T-helper 2 cell treated with Interferon-gamma antibody and Interleukin-4, amounts not matched to agents 100 ng/mL and 5 ng/mL, for 36 hours (primary cell): ENCODE measurements around the gene PDZD2. TPM values are rescaled to one million over a fixed set of nuclear protein-coding genes. Genes with fewer than 3 reads are reported as not detected.

Source experiments
- intact Hi-C: fragments of 100-400 bp; cut with micrococcal nuclease; formaldehyde crosslinking; loops from one replicate; pipeline ENCODE4 v1.15.1; 2023
- total RNA-seq: library from RNA; stranded (reverse); gene quantifications from 2 replicates; pipeline ENCODE4 v1.2.3, GENCODE V29; 2022

The PDZD2 gene
- total RNA-seq, 1 donor from 2014 or later, result not detected

- intact Hi-C loops, result no loop called here
These were observed 274.9 kb downstream of the PDZD2 start for GRCh38 chr5:31913808-31914207.

GRCh38 chr5:31916327-31916726 is 277.4 kb downstream of the PDZD2 start:
- intact Hi-C loops, result no loop called here

DNA sequence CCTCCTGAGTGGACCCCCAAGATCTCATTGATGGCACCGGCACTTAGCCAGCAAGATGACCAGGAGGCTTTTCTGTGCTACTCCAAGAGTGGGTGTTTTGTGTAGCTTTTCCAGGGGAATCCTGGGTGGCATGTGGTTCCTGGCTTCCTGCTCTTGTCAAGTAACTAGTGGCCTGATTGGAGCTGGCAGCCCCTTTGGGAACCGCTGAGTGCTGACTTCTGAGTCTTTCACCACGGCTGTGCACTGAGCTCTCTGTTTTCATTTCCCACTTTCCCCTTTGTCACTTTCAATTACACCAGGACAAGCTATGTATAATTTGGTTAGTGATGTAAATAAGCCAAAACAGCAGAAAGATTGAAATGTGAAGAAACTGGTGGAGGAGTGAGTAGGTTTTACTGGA is 279.8 kb downstream of the PDZD2 start:
- intact Hi-C loops, result no loop called here

GRCh38 chr5:31921852-31922305 is 282.9 kb downstream of the PDZD2 start:
- intact Hi-C loops, result no loop called here

DNA sequence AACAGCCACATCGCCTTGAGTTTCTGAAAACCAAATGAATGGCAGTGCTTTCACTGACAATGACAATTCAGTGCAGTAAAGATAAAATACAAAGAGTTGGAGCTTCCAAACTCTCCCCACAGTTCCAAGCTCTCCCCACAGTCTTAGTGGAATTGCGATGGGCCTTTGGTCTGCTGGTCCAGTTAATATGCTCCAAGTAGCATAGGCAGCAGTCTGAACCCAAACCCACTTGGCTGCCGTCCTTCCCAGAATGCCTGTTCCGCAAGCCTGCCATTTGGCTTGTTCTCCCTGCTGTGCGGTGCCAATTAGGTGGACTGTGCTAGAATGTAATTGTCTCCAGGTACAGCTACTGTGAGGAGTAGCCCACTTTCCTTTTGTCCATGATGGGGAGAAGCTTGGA is 285.1 kb downstream of the PDZD2 start:
- intact Hi-C loops, result no loop called here

DNA sequence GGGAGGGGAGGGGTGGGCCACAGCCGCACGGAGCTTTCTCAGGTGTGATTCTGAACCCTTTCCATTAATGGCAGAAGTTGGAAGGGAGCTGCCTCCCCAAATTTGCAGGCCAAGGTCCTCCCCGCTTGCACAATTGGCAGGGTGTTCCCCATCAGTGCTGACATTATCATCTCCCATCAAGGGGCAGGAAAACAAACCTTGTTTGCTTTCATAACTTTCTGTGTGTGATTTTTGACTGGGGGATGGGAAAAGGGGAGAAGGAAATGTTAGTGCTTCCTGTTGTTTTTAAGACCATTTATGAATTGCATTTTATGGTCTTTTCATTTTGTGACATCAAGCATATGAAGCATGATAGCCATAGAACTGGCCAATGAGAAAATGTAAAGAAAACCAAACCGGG is 292.9 kb downstream of the PDZD2 start:
- intact Hi-C loops, result no loop called here

GRCh38 chr5:31934156-31934555 is 295.2 kb downstream of the PDZD2 start:
- intact Hi-C loops, result no loop called here

DNA sequence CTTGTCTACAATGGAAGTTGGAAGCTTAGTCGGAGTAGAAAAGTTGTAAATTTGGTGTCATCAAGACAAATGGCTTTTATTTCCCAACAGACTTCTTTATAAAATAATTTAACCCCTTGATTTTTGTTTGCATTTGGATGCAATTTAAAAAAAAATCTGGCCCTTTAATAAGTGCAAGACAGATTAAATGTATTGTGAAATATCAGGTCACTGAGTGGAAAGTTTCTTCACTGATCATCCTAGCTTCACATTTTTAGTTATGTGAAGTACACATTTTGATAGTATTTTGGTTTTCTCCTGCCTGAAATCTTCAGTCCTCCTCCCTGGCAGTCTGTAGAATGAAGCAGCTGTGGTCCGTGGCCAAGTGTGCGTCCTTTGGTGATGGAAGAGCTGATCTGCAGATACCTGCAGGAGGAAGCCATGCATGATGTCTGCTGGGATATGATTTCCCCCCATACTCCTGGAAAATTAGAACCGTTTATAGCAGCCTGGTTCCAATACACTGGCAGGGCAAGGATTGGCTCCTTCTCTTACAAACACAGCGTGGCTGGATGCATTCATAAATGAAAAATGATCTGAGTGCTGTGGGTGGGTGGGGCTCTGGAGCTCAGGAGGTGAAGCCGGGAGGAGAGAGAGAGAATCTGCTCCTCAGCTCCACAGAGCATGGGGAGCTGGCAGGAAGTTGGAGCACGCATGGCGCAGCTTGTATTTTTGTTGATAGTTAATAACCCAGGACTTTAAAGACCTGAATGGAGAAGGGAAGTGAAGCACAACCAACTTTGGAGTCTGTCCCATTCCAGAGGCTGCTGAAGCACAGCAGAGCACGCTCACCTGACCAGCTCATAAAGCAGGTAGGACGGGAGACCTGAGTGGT is 296.8 kb downstream of the PDZD2 start:
- intact Hi-C loops, result no loop called here

DNA sequence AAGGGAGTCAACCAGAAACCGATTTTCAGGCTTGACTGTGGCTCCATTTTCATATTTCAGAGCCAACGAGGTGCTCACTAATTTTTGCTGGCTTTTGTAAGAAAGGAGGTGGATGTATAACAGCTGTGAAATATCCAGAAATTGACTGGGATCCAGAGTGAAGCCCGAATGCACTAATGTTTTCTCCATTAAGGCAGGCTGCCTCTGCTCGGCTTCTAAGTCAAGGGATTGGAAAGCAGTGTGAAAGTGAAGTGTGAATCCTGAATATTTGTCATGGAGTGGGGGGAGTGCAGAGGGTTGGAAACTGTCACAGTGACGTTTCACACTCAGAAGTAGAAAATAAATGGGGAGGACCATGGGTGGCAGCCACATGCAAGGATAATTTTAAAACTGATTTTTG is 297.8 kb downstream of the PDZD2 start:
- intact Hi-C loops, result no loop called here

- intact Hi-C loops, result no loop called here
These were observed 298.3 kb downstream of the PDZD2 start for GRCh38 chr5:31937226-31937625.

DNA sequence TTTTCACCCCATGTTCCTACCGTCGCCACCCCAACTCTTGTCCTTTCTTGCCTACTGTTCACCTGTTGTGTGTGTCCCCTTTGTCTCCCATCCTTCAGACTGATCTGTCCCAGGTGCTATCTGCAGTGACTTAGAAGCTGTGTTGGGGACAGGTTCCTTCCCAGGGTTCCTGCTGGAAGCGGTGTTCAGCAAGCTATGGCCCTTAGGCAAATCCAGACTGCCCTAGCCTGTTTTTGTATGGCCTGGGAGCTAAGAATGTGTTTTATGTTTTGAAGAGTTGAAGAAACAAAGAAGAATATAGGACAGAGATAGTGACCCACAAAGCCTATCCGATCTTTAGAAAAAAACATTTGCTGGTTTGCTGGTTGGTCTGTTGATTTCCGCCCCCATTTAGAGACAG is 298.8 kb downstream of the PDZD2 start:
- intact Hi-C loops, result no loop called here

GRCh38 chr5:31939151-31939550 is 300.2 kb downstream of the PDZD2 start:
- intact Hi-C loops, result no loop called here

- intact Hi-C loops, result no loop called here
These were observed 302.3 kb downstream of the PDZD2 start for GRCh38 chr5:31941151-31941755.

GRCh38 chr5:31942546-31942945 is 303.6 kb downstream of the PDZD2 start:
- intact Hi-C loops, result no loop called here

DNA sequence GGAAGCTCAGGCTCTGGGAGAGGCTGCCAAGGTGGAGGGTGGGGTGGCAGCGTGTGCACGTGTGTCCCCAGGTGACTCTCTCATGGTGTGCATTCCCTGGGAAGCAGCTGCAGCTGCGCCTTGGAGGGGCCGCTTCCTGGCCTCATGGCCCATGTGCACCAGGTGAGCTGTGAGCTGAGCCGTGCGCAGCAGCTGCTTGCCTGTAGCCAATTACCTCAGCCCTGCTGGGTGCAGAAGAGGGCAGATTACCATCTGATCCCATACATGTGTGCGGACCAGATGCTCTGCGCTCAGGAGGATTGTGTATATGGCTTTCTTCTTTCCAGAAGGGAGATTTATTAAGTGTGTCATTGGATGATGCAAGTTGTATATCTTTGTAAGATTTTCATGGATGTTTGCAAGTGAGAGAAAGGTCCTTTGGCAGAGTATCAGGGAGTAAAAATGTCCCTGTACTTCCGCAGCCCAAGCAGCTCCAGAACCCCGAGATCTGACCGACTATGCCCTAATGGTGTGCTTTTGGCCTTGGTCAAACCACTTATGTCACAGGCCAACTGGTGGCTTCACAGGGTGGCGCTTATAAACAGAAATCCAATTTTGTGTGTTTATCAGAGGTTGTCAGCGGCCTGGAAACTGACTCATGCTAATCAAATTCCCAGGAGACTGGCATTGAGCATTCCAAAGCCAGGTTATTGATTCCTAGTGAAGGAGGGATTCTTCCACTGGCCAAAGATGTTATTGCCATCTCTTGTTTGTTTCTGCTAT is 305.9 kb downstream of the PDZD2 start:
- intact Hi-C loops, result no loop called here

DNA sequence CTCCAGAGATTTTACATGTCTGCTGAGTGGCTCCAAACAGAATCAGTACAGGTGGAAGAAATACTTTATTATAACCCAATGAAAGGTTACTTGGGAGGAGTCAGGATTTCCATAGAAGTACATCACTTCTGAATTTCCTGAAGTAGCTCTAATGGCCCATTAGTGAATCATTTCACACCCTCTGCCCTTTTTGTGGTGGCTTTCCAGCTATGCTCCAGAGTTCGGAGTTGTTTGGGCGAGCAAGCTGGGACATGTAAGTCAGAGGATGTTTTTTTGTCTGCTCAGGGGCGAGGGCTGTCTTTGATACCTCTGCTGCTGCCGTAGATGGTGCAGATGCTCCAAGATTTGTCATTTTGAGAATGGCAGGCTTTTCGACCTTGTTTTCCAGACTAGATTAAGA is 309.1 kb downstream of the PDZD2 start:
- intact Hi-C loops, result no loop called here

- intact Hi-C loops, result no loop called here
These were observed 313.1 kb downstream of the PDZD2 start for GRCh38 chr5:31952067-31952466.

- intact Hi-C loops, result no loop called here
These were observed 315.2 kb downstream of the PDZD2 start for GRCh38 chr5:31954091-31954490.

GRCh38 chr5:31957151-31957550 is 318.2 kb downstream of the PDZD2 start:
- intact Hi-C loops, result no loop called here

DNA sequence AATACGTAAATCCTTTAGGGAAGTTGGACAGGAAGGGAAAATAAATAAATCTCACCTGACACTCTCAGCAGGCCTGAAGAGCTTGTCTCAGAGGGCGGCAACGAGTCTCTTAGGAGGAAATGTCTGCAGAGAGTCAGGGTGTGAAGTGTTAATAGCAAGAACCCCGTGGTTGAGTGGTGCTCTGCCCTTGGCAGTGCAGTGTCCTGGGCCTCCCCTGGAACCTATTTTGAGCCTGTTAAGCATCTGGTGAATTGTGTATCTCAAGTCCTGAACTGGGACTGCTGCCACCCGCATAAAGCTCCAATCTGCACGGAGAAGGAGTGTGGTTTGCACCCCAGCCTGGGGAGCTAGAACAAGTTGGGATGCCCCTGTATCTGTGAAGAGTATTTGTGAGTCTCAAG is 323.4 kb downstream of the PDZD2 start:
- intact Hi-C loops, result no loop called here

DNA sequence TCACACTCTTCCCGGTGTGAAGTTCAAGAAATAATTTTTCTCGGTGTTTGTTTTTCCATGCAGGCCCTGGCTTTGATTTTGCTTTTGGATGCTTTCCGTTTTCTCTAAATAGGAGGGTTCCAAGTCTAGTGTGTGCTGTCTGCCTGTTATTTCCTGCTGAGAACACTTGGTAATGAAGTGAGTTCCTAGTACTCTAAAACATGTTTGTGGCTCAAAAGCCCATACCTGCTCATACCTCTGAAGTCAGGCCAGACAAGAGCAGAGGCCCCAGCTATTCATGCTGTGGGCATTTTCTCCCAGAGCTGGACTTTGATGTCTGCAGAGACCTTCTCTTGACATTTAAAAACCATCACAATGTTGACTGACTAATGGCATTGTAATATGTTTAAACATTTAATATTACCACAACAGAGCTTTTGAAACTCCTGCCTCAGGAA is 324.0 kb downstream of the PDZD2 start:
- intact Hi-C loops, result no loop called here

DNA sequence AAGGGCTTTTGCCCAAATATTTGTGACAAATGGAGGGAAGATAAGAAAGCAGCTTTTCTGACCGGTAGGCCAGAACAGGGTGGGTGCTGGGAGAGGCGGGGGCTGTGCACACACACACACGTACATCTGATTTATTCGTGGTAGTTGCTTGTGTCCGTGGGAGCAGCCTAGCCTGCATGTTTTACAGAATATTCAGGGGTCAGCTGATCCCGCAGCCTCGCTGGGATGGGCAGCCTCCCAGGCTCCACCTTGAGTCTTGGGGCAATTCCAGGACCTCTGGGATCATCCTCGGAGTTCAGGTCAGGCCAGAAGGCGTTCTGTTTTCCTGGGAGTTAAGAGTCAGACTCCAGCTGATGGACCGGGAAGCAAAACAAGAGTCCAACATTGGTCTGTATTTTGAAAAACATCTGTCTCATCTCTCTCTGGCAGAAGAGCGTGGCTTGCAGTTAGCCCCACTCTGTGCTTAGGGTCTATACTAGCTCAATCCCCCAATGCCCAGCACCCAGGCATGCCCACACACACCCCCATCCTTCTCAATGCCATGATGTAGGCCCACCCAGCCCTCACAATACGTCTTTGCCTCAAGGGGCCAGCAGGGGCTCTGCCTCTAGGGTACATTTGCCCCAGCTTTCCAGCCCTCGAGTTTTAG is 324.6 kb downstream of the PDZD2 start:
- intact Hi-C loops, result no loop called here
